Measurements from ENCODE around the gene PSRC1. TPM values are rescaled to one million over a fixed set of nuclear protein-coding genes. Genes with fewer than 3 reads are reported as not detected.

PSRC1 gene
- total and polyA plus RNA-seq, 2 experiments from 2014 or later: 10.1 to 13.7 TPM

- Histone ChIP-seq H3K4me1 (ENCODE audit: insufficient read depth) (peaks cover 15% of the 10 kb centered on the region), H3K27me3 (no peaks in the 10 kb centered on the region), H2AFZ (no peak overlapping the region), H3K9me2 (replicated peaks; ENCODE audit: insufficient read depth) (no peaks in the 10 kb centered on the region), H3K9me3 (ENCODE audit: low read depth) (no peaks in the 10 kb centered on the region), H3K36me3 (replicated peaks; ENCODE audit: insufficient read depth, low read depth) (no peaks in the 10 kb centered on the region), H3K27ac (no peak overlapping the region), H4K20me1 (ENCODE audit: insufficient read depth, poor library complexity, severe bottlenecking) (no peaks in the 10 kb centered on the region), H3K4me3 (no peak overlapping the region), H3K79me2 (no peaks in the 10 kb centered on the region), H3K4me2 (no peak overlapping the region)
- DNase-seq (ENCODE audit: low spot score): no peak
- 70% methylated on average over 13 of the region's 15 CpGs for WGBS (ENCODE audit: low lambda C conversion rate, missing lambda C conversion rate)
- no peak for TF ChIP-seq EZH2 (IDR thresholded peaks at IDR 0.05; ENCODE audit: borderline replicate concordance)
- TF ChIP-seq EZH2phosphoT487 (IDR thresholded peaks at IDR 0.05; ENCODE audit: low read depth, severe bottlenecking, unreplicated experiment): no peak
- TF ChIP-seq, protein P1, sequence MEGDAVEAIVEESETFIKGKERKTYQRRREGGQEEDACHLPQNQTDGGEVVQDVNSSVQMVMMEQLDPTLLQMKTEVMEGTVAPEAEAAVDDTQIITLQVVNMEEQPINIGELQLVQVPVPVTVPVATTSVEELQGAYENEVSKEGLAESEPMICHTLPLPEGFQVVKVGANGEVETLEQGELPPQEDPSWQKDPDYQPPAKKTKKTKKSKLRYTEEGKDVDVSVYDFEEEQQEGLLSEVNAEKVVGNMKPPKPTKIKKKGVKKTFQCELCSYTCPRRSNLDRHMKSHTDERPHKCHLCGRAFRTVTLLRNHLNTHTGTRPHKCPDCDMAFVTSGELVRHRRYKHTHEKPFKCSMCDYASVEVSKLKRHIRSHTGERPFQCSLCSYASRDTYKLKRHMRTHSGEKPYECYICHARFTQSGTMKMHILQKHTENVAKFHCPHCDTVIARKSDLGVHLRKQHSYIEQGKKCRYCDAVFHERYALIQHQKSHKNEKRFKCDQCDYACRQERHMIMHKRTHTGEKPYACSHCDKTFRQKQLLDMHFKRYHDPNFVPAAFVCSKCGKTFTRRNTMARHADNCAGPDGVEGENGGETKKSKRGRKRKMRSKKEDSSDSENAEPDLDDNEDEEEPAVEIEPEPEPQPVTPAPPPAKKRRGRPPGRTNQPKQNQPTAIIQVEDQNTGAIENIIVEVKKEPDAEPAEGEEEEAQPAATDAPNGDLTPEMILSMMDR (IDR thresholded peaks at IDR 0.05; ENCODE audit: poor library complexity): no peak
Observed at GRCh38 chr1:109255097-109255651, 27.8 kb downstream of the PSRC1 start.

- no peak overlapping the region for H2AFZ ChIP-seq
Observed at GRCh38 chr1:109254621-109255096, 28.3 kb downstream of the PSRC1 start.

DNA sequence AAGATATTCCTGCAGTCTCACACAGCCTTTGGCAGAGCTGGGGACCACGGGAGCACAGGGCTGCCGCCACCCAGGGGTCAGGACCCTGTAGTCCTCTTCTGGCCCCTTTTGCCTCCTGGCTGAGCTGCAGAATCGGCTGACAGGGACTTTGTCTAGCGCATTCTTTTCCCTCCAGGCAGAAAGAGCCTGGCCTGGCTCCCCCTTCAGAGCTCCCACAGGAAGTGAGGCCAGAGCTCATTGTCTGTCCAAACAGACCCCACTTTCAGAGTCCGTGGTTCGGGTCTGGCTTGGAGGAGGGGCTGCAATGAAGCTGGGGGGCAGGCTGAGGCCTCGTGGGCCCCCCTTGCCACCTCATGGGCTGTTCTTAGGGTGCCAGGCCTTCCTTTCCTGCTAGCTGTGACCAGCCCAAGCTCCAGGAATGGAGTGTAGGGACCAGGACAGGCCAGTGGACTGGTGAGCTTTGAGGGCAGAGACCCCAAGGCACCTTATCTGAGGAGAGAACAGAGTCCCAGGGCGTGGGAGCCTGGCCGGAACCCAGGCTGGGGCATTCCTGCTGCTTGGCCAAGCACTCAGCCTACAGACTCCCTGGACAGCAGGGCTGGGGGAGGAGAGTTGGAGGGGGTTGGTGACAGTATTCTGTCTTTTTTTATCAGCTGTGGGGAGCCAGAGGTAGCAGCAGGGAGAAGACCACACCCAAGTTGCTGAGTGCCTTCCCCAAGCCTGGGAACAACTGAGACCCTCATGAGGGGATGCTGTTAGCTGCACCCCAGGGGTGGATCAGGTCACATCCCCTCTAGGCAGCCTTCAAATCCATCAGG, 28.9 kb downstream of the PSRC1 start:
- no peak for DNase-seq (ENCODE audit: low spot score)
- H2AFZ ChIP-seq: peak overlapping the region; percentile 29
- WGBS (ENCODE audit: low lambda C conversion rate, missing lambda C conversion rate): 36% methylated on average over 9 of the region's 9 CpGs

More at GRCh38 chr1:109254621-109255096, 28.3 kb downstream of the PSRC1 start:
- peaks cover 15% of the 10 kb centered on the region for H3K4me1 ChIP-seq (ENCODE audit: insufficient read depth)
- H3K36me3 ChIP-seq (replicated peaks; ENCODE audit: insufficient read depth, low read depth): no peaks in the 10 kb centered on the region
- no peak overlapping the region for H3K4me3 ChIP-seq
- no peak overlapping the region for H3K27ac ChIP-seq
- no peaks in the 10 kb centered on the region for H3K79me2 ChIP-seq
- no peak for TF ChIP-seq EZH2 (IDR thresholded peaks at IDR 0.05; ENCODE audit: borderline replicate concordance)
- TF ChIP-seq, protein P1 (IDR thresholded peaks at IDR 0.05; ENCODE audit: poor library complexity): no peak
- TF ChIP-seq EZH2phosphoT487 (IDR thresholded peaks at IDR 0.05; ENCODE audit: low read depth, severe bottlenecking, unreplicated experiment): no peak
- H4K20me1 ChIP-seq (ENCODE audit: insufficient read depth, poor library complexity, severe bottlenecking): no peaks in the 10 kb centered on the region
- whole genome bisulfite sequencing (ENCODE audit: low lambda C conversion rate, missing lambda C conversion rate): 89% methylated on average over 7 of the region's 7 CpGs
- no peaks in the 10 kb centered on the region for H3K27me3 ChIP-seq
- H3K4me2 ChIP-seq: no peak overlapping the region
- no peaks in the 10 kb centered on the region for H3K9me3 ChIP-seq (ENCODE audit: low read depth)
- DNase-seq (ENCODE audit: low spot score): no peak
- H3K9me2 ChIP-seq (replicated peaks; ENCODE audit: insufficient read depth): no peaks in the 10 kb centered on the region

More for the DNA sequence above, 28.9 kb downstream of the PSRC1 start:
- no peaks in the 10 kb centered on the region for H3K9me3 ChIP-seq (ENCODE audit: low read depth)
- TF ChIP-seq, protein P1 (IDR thresholded peaks at IDR 0.05; ENCODE audit: poor library complexity): no peak
- TF ChIP-seq EZH2 (IDR thresholded peaks at IDR 0.05; ENCODE audit: borderline replicate concordance) (no peak), EZH2phosphoT487 (IDR thresholded peaks at IDR 0.05; ENCODE audit: low read depth, severe bottlenecking, unreplicated experiment) (no peak)
- H3K4me3 ChIP-seq: no peak overlapping the region
- H3K27ac ChIP-seq: peak overlapping the region; percentile 21
- no peaks in the 10 kb centered on the region for H3K79me2 ChIP-seq
- peaks cover 18% of the 10 kb centered on the region for H3K4me1 ChIP-seq (ENCODE audit: insufficient read depth)
- no peaks in the 10 kb centered on the region for H3K36me3 ChIP-seq (replicated peaks; ENCODE audit: insufficient read depth, low read depth)
- no peak overlapping the region for H3K4me2 ChIP-seq
- H3K27me3 ChIP-seq: no peaks in the 10 kb centered on the region
- no peaks in the 10 kb centered on the region for H4K20me1 ChIP-seq (ENCODE audit: insufficient read depth, poor library complexity, severe bottlenecking)
- H3K9me2 ChIP-seq (replicated peaks; ENCODE audit: insufficient read depth): no peaks in the 10 kb centered on the region
